Stimulated activated CD8-positive, alpha-beta memory T cell treated with anti-CD3 and anti-CD28 coated beads, Interleukin-2, amount 100 ng/mL, for 1 hour (primary cell): ENCODE measurements around the gene ZFP30.
"Not testable (repeated sequence)": the region's sequence is repeated elsewhere in the genome, so short reads cannot be mapped to it uniquely, and the experiment has no call there.

ENCODE experiments used
- DNase-seq, 2 donors: peaks; one replicate each; pipeline ENCODE4 v3.0.0-alpha.2; 2020; ENCODE audit warnings: low read depth in 2 of 2

The ZFP30 gene

GRCh38 chr19:37655301-37655688, at the start of gene ZFP30:
Gene ZFP30, minus strand, starts transcription at chr19:37655465. Its CDS starts 7,643 bp downstream, at chr19:37647822.
- peak; percentile 40 to 48 for DNase-seq

GRCh38 chr19:37699057-37699456, 43.8 kb upstream of the ZFP30 start:
- DNase-seq = no peak

GRCh38 chr19:37698216-37698615, 43.0 kb upstream of the ZFP30 start:
- DNase-seq = no peak

GRCh38 chr19:37695144-37695899, 40.1 kb upstream of the ZFP30 start:
- DNase-seq = no peak

- no peak for DNase-seq
Observed at GRCh38 chr19:37692956-37693620, 37.8 kb upstream of the ZFP30 start.

GRCh38 chr19:37691881-37692504, 36.7 kb upstream of the ZFP30 start:
- peak; percentile 49 to 63 for DNase-seq

- no peak for DNase-seq
Observed at GRCh38 chr19:37683520-37683919, 28.3 kb upstream of the ZFP30 start.

- DNase-seq = no peak
Observed at GRCh38 chr19:37669450-37669914, 14.2 kb upstream of the ZFP30 start.

- DNase-seq = not testable (repeated sequence)
Observed at GRCh38 chr19:37657157-37657556, 1.9 kb upstream of the ZFP30 start.

GRCh38 chr19:37655689-37656371, 565 bp upstream of the ZFP30 start:
- DNase-seq = peak; percentile 54 to 75

- DNase-seq = peak in 1 of 2 donors; percentile 1
Observed at GRCh38 chr19:37654629-37655300, 500 bp downstream of the ZFP30 start.

GRCh38 chr19:37654118-37654517, 1.1 kb downstream of the ZFP30 start:
- no peak for DNase-seq

- DNase-seq = no peak
Observed at GRCh38 chr19:37635076-37636056, 19.9 kb downstream of the ZFP30 start.

- DNase-seq = peak; percentile 17 to 29
Observed at GRCh38 chr19:37594982-37595382, 60.3 kb downstream of the ZFP30 start.

- peak; percentile 79 to 81 for DNase-seq
Observed at GRCh38 chr19:37594304-37594981, 60.8 kb downstream of the ZFP30 start, which contains the start of the genes ZNF540 and ZNF571. Gene ZNF540, plus strand, starts transcription at chr19:37594876. Its CDS starts 3,572 bp downstream, at chr19:37598448. Gene ZNF571, minus strand, starts transcription at chr19:37594792. Its CDS starts 8,116 bp downstream, at chr19:37586676.

- no peak for DNase-seq
Observed at GRCh38 chr19:37593996-37594303, 61.3 kb downstream of the ZFP30 start.

GRCh38 chr19:37583340-37583739, 71.9 kb downstream of the ZFP30 start:
- DNase-seq = no peak

GRCh38 chr19:37572203-37572602, 83.1 kb downstream of the ZFP30 start:
- DNase-seq = no peak

GRCh38 chr19:37565370-37565669, 89.9 kb downstream of the ZFP30 start:
- no peak for DNase-seq
